GM19397 (cell line): ENCODE measurements around the gene FLNB.

ENCODE experiments used
- ATAC-seq: cut with Tn5 transposase; IDR thresholded peaks from one replicate; pipeline ENCODE4 v1.9.1; 2021; ENCODE audit warnings: mild to moderate bottlenecking, moderate library complexity; ENCODE audit not compliant: unreplicated experiment

The FLNB gene, protein sequence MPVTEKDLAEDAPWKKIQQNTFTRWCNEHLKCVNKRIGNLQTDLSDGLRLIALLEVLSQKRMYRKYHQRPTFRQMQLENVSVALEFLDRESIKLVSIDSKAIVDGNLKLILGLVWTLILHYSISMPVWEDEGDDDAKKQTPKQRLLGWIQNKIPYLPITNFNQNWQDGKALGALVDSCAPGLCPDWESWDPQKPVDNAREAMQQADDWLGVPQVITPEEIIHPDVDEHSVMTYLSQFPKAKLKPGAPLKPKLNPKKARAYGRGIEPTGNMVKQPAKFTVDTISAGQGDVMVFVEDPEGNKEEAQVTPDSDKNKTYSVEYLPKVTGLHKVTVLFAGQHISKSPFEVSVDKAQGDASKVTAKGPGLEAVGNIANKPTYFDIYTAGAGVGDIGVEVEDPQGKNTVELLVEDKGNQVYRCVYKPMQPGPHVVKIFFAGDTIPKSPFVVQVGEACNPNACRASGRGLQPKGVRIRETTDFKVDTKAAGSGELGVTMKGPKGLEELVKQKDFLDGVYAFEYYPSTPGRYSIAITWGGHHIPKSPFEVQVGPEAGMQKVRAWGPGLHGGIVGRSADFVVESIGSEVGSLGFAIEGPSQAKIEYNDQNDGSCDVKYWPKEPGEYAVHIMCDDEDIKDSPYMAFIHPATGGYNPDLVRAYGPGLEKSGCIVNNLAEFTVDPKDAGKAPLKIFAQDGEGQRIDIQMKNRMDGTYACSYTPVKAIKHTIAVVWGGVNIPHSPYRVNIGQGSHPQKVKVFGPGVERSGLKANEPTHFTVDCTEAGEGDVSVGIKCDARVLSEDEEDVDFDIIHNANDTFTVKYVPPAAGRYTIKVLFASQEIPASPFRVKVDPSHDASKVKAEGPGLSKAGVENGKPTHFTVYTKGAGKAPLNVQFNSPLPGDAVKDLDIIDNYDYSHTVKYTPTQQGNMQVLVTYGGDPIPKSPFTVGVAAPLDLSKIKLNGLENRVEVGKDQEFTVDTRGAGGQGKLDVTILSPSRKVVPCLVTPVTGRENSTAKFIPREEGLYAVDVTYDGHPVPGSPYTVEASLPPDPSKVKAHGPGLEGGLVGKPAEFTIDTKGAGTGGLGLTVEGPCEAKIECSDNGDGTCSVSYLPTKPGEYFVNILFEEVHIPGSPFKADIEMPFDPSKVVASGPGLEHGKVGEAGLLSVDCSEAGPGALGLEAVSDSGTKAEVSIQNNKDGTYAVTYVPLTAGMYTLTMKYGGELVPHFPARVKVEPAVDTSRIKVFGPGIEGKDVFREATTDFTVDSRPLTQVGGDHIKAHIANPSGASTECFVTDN (N-terminal part only)

DNA sequence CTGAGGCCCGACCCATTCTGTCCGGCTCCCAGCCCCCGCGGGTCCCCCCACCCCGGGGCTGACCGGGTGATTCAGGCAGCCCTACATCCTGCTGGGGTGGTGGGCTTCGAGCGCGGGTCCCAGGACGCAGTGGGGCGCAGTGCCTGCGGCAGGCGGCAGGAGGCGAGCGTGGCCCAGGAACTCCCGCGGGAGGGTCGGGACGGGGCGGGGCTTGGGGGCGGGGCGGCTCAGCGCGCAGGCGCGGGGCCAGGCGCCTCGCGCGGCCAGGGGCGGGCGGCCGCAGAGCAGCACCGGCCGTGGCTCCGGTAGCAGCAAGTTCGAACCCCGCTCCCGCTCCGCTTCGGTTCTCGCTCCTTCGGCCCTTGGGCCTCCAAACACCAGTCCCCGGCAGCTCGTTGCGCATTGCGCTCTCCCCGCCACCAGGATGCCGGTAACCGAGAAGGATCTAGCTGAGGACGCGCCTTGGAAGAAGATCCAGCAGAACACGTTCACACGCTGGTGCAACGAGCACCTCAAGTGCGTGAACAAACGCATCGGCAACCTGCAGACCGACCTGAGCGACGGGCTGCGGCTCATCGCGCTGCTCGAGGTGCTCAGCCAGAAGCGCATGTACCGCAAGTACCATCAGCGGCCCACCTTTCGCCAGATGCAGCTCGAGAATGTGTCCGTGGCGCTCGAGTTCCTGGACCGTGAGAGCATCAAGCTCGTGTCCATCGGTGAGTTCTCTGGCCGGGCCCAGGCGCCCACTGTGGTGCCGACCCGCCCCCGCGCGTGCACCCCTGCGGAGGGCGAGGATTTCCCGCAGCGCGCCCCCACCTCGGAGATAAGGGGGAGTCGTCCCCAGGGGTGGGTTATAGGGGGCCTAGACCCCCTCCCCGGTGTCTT, at the start of gene FLNB:
Gene FLNB, plus strand, starts transcription at position 282 of the 885 bp plus-strand sequence. Its CDS starts 143 bp downstream, at position 425.
- ATAC-seq: peak; percentile 86

DNA sequence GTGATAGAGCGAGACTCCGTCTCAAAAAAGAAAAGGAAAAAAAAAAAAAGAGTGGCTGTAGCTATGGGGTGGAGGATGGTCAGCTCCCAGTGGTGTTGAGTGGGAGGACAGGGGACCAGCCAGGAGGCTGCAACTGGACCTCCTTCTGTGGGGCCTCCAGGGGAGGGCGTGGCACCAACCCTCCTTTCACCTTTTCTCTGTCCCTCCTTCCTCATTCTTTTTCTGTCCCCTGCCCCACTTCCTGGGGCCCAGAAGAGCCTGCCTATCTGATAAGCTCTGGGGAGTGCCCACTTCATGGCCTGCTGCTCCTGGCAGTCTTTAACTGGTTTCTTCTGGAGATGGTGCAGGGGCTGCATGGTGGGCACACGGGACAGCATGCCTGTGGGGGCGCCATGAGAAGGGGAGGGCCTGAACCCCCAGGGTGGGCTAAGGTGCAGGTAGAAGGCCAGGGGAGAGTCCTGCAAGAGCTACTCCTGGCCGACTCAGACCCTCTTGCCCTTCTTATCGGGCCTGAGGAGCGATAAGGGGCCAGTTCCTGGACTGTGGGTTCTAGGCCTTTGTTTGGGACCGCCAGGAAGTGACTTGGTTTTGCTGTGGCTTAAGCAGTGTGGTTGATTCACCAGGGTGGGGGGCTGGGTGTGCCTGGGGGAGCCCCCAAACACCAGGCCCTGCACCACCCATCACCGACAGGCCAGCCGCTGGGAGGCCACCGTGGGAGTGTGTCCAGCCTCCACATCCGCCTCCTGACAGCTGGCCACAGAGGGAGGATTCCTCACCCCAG, 49.4 kb upstream of the FLNB start:
- no peak for ATAC-seq

DNA sequence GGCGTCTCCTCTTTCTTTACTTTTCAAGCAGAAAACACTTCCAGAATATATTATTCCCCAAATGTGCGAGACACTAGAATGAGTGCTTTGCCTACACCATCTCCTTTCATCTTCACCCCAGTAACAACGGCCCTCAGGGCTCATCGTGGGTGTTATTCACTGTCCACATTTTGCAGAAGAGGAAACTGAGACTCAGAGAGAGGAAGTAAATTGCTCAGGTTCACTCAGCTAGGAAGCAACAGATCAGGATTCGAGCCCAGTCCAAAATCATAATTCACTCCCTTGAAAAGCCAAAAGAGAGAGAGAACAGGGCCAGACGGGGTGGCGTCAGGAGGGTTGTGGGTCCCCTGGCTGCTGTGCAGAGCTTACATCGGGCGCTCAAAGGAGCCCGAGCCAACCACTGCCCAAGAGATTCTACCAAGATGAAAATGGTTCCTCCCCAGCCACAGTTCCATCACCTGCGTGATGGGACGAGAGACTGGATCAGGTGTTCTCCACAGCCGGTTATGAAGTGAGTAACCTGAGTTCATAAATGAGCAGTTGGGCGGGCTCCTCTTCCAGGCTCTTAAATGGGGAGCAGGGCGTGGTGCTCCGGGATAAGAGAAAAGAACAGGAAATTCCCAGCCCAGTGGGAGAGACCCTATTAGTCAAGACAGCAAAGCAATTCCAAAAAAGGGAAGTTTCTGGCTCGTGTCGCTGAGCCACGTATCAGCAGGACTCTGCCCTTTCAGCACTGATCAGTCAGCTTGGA, 48.6 kb upstream of the FLNB start:
- ATAC-seq: no peak

DNA sequence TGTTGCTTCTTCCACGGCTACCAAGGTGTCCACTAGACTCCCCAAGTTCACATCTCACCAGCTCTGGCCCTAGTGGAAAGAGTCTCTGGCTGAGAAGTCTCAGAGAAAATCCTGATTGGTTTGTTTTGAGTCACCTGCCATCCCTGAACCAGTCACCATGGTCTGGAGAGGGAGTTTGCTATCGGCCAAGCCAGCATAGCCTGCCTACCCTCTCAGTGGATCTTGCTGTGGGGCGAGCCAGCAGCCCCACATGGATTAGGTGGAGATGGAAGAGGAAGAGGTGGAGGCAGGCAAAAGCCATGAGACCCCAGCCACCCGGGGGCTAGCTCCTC, 48.1 kb upstream of the FLNB start:
- ATAC-seq: no peak

DNA sequence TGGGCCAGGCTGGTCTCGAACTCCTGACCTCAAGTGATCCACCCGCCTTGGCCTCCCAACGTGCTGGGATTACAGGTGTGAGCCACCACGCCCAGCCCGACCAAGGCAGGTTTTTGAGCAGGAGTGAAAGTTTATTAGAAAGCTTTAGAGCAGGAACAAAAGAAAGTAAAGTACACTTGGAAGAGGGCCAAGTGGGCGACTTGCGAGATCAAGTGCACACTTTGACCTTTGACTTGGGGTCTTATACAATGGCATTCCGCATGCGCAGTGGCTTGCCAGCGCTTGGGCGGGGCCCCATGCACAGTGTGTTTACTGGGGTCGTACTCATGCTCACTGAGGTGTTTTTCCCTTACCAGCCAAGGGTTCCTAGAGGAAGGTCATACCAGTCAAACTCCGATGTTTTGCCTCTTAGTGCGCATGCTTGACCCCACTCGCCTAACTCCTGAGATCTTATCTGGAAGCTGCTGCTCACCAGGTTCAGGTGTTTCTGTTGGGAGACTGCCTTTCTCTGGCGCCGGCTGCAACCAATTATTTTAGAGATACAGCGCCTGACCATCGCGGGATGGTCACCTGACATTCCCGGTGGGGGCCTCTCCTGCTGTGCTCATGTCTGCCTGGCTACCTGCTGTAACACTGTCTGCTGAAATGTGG, 46.9 kb upstream of the FLNB start:
- no peak for ATAC-seq

DNA sequence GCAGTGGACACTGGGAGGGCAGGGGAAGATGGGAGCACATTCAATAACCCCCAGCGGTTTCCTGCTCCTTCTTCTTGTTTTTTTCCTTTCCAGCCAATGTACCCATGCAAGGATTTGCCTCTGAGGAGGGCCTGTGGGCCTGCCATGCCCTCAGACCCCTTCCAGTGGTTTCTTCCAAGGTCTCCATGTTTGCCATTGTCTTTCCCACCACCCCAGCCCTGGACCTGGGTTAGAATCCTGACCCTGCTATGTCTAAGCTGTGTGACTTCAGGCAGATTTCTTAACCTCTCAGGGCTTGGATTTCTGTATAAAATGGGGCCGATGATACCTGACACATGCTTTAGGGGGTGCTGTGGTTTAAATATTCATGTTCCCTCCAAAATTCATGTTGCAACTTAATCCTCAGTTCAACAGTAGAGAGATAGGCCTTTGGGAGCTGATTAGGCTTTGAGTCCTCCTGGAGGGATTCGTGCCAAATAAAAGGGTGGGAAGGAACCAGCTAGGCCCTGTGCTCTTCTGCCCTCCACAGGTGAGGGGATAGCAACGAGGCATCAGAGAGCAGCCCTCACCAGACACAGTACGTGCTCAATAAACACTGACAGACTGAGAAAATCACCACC, 46.3 kb upstream of the FLNB start:
- no peak for ATAC-seq

DNA sequence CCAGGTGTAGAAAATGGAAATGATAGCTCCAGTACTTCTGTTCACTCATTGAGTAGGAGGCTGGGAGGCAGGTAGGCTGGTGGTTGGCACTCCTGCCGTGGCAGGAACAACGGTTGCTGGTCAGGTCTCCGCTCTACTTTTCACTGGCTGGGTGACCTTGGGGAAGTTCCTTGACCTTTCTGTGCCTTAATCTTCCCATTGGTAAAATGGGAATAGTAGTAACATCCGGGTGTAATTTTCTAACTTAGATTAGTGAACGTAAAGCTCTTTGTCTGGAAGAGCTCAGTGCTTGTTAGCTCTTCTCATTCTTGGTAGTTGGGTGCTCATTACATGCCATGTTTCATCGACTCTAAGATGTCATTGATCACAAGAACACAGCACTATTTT, 45.8 kb upstream of the FLNB start:
- no peak for ATAC-seq

DNA sequence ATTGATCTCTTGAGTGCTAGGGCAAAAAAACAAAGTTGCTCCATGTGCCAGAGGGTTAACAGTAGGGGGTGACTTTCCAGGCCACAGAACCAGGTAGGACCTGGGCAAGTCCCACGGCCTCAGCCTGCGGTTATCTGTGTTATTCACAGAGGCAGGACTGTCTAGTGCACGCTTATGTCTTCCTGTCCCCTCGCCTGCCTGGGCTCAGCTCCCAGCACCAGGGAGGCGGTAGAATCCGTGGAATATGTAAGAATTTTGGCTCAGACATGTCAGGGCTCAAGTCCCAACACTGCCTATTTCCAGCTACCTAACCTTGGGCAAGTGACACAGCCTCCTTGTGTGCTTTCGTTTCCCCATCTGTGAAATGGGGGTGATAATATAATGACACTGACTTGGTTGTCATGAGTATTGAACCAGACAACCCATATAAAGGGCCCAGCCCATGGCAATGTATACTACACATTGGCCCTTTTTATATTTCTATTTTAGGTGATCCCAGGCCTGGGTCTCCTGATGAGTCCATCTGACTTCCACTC, 44.3 kb upstream of the FLNB start:
- ATAC-seq: no peak

DNA sequence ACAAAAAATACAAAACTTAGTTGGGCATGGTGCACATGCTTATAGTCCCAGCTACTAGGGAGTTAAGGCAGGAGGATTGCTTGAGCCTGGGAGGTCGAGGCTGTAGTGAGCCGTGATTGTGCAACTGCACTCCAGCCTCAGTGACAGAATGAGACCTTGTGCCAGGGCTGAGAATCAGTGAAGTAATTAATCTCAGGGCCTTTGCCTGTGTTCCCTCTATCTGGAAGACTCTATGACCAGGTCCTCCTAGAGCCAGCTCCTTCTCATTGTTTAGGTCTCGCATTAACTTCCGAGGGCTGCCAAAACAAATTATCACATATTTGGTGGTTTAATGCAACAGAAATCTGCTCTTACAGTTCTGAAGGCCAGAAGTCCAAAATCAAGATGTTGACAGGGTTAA, 41.4 kb upstream of the FLNB start:
- ATAC-seq: no peak

DNA sequence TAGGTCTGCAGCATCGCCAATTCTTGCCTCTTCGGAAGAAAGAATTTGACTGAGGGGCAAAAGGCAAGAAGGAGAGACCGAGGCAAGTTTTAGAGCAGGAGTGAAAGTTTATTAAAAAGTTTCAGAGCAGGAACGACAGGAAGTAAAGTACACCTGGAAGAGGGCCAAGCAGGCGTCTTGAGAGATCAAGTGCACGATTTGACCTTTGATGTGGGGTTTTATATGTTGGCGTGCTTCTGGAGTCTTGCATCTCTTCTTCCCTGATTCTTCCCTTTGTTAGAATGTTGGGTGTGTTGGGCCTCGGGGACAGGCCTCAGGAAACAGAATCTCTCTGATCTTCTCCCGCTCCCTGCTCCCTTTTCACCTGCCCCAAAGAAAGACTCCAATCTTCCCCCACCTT, 40.6 kb upstream of the FLNB start:
- ATAC-seq: no peak

DNA sequence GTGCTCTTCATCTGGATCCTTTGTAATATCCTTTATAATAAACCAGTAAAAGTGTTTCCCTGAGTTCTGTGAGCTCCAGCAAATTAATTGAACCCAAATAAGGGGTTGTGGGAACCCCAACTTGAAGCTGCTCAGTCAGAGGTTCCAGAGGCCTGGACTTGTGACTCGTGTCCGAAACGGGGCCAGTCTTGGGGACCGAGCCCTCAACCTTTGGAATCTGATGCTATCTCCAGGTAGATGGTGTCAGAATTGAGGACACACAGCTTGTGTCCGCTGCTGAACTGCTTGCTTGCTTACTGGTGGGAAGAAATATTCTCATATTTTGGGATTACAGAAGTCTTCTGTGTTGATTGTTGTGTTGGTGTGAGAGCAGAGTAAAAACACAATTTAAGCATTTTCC, 39.7 kb upstream of the FLNB start:
- ATAC-seq: no peak

DNA sequence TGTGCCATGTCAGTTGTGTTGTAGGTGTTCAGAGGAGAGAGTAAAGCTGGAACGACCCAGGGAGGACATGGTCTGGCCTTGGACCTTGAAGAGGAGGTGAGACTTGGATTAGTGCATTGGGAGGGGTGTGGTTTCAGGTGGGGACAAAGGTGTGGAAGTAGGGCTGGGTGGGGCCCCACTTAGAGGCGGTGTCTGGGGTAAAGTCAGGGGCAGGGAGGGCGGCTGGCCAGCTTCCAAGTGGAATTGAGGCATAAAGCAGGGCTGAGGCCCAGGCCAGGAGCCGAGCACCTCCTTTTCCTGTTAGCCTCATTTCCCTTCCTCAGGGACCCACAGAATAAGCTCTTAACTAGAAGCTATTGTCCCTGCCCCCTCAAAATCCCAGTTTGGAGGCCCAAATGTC, 36.2 kb upstream of the FLNB start:
- no peak for ATAC-seq

DNA sequence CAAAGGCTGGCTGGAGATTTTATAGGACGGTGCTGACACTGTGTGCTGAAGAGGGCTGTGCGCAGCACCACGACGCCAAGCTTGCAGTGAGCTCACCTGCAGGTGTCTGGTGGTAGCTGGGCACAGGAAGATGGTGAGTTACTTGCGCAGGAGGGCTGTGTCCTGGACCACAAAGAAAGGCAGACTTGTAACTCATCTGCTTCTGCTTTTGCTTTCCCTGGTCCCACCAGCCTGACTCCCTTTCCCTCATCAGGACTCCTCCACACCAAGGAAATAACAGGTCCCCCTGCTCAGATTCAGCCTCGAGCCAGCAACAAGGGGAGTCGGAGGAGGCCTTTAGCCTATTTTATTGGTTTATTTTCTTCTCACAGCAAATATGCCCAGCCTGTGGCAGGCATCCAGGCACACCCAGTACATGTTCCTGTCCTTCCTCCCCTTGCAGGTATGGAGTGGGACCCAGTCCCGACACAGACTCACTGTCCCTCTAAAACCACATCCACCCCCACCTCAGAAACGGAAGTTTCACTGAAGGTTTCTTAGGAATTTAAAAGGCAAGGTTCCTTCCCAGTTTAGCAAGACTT, 35.6 kb upstream of the FLNB start:
- ATAC-seq: no peak

DNA sequence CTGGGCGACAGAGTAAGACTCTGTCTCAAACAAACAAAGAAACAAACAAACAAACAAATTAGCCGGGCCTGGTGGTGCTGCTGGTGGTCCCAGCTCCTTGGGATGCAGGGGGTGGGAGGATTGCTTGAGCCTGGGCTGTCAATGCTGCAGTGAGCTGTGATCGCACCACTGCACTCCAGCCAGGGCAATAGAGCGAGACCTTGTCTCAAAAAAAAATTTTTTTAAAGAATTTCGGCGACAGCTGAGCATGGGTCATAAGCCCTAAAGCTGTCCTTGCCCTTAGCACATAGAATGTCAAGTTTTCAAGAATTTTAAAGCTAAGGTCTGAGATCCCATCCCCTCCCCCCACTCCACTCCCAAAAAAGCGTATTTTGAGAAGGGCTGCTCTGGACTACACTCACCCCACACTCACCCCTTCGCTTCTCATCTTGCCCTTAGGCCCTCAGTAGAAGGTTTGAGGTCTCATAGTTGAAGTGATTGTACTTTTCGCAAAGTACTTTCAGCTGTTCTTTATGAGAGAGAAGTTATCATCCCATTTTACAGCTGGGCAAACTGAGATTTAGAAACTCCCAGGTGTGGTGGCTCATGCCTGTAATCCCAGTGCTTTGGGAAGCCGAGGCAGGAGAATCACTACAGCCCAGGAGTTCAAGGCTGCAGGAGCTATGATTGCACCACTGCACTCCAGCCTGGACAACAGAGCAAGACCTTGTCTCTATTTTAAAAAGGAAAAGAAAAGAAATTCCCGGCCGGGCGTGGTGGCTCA, 34.3 kb upstream of the FLNB start:
- ATAC-seq: no peak

DNA sequence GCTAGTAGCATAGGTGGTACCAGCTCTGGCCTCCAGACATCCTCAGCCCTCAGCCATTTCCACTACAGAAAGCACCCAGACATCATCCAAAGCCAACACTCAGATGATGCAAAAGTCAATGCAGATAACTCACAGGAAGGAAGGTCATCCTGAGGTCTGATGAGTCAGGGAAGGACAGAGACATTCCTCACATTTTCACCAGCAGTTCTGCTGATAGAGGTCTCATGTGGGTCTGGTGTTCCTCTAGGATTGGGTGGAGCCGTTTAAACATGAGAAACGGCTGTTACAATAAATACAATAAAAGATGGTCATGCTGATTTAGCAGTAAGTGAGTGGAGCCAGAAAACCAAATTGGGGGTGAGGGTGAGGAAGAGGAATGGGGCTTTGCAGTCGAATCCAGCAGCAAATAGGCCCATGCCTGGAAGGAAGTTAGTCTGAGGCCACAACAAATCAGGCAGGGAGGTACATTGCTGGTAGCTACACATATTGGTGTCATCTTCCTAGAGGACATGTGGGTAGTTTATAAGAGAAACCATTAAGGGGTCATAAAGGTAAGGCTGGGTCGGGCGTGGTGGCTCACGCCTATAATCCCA, 33.3 kb upstream of the FLNB start:
- no peak for ATAC-seq

DNA sequence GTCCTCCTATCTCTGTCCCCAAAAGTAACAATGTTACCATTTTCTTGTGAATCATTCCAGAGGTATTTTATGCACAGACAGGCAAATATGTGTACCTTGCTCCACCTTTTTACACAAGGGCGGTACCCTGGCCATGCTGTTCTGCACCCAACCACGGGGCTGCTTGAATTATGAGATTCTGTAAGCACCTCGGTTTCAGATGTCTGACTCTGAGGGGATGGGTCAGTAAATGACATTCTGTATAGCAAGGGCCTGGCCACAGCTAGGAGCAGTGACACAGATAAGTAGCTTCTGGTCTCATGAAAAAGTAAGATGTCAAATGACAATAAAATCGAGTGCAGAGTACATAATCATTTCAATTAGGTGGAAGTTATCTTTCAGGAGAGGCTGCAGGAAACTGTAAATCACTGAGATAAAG, 30.4 kb upstream of the FLNB start:
- no peak for ATAC-seq
